Activated CD8-positive, alpha-beta memory T cell treated with anti-CD3 and anti-CD28 coated beads for 48 hours (primary cell): ENCODE measurements around the gene LGR6.
"Not testable (repeated sequence)": the region's sequence is repeated elsewhere in the genome, so short reads cannot be mapped to it uniquely, and the experiment has no call there.

Experiments
- DNase-seq, 3 experiments: peaks; one replicate each; pipeline ENCODE4 v3.0.0-alpha.2; 2020; ENCODE audit warnings: low read depth in 2 of 3, low spot score in 2 of 3

LGR6 gene

DNA sequence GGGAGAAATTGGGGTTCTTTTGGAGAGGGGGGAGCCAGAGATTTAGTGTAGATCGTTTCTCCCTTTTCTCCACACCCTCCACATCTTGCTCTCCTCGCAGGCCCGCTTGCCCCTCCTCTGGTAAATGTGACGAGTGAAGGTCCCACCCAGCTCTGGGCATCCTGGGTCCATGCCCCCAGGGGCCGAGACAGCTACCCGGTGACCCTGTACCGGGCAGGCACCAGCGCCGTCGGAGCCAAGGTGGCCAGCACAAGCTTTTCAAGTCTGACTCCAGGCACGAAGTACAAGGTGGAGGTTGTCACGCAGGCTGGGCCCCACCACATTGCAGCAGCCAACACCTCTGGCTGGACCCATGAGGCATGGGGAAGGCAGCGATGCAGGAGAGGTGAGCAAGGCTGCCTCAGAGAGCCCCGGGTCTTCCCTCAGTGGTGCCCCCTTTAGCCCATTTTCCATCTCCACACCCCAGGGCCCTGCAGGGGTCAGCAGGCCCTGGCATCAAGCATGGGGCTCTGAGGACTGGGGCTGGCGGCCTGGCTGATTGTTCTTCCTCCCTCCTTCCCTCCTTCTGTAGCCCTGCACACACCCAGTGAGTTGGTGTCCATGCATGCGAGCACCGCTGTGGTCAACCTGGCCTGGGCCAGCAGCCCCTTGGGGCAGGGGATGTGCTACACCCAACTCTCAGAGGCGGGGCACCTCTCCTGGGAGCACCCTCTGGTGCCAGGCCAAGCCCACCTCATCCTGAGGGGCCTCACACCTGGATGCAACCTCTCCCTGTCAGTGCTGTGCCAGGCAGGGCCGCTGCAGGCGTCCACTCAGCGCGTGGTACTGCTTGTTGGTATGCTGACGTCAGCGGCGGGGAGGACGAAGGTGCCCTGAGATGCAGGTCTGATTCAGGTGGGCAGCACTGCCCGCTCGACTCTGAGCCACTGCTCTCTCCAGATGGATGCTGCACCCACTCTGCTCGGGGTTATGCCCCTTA lies 16.4 kb upstream of the LGR6 start:
- DNase-seq: no peak

DNA sequence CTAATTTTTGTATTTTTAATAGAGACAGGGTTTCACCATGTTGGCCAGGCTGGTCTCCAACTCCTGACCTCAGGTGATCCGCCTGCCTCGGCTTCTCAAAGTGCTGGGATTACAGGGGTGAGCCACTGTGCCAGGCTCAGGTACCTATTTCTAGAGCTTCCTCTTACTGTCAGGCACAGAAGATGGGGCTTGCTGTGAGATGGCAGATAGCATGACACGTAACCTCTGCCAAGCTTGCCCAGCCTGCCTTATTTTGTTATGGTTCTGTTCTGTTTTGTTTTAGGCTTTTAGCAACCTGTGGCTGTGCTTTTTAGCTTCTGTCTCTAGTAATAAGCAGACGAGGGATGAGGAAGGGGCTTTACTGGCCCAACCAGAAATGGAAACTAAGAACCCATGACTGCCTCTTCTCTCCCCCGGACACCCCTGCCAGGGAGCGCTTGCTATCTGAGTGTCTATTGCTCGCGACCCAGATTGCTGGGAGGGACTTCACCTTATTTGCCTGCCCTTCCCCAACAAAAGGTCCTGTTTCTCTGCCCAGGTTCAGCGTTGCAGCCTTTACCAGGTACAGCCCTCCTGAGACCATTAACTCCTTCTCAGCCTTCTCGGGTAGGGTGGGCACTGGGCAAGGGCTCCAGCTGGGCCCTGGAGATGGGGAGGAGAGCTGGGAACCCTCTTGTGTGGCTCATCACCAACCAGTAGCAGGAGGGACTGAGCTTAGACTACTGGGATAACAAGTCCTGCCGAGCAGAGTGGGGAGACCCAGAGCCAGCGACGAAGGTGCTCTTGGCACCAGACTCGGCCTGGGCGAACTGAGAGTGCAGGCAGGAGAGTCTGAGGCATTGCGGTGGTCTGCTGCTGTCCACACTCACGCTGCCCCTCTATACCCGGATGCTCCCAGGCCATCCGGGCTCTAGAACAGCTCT lies 13.5 kb upstream of the LGR6 start:
- DNase-seq: no peak

DNA sequence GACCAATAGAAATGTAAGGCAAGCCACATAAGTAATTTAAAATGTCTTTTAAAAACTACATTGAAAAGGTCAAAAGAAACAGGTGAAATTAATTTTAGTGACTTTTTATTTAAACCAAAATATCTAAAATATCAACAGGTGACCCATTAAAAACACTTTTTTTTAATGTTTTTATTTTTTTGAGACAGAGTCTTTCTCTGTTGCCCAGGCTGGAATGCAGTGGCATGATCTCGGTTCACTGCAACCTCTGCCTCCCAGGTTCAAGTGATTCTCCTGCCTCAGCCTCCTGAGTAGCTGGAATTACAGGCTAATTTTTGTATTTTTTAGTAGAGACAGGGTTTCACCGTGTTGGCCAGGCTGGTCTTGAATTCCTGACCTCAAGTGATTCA lies 12.9 kb upstream of the LGR6 start:
- DNase-seq: not testable (repeated sequence)

DNA sequence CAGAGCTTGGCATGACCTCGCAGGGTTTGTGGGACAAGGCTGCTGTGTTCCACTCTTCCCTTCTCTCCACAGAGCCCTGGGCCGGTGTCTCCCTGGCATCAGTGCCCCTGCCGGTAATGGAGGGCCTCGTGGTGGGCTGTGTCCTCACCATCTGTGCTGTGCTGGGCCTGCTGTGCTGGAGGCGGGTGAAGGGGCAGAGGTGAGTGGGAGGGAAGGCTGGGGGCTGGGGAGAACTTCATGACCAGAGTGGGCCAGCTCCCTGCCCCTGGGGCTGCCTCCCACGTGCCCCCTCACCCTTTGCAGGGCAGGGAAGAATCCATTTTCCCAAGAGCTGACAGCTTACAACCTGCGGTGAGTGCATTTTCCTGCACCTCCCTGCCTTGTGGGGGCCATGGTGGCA lies 12.0 kb upstream of the LGR6 start:
- DNase-seq: no peak

DNA sequence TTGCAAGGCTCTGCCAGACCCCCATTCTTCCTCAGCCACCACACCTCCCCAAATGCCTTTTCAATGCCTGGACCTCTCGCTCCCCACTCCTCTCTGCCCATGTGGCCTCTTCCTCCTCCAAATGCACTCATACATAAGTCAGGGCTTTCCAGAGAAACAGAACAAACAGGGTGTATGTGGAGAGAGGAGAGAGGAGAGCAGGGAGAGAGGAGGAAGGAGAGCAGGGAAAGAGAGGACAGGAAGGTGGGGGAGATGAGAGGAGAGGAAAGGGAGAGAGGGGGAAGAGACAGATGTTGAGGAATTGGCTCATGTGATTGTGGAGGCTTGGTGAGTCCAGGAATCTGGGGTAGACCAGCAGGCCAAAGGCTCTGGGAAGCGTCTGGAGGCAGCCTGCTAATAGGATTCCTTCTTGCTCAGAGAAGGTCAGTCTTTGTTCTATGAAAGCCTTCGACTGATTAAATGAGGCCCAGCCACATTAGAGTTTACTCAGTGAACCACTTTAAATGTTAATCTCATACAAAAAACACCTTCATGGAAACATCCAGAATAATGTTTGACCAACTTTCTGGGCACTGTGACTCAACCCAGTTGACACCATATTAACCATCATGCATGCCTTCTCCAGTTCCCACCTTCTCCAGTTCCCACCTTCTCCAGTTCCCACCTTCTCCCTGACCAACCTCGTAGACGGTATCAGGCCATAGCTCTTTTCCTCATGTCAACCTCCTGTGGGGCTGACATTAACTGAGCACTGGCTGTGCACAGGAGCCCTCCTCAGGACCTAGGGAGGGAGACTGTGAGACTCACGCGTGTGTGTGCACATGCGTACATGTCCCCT lies 11.3 kb upstream of the LGR6 start:
- DNase-seq: no peak

DNA sequence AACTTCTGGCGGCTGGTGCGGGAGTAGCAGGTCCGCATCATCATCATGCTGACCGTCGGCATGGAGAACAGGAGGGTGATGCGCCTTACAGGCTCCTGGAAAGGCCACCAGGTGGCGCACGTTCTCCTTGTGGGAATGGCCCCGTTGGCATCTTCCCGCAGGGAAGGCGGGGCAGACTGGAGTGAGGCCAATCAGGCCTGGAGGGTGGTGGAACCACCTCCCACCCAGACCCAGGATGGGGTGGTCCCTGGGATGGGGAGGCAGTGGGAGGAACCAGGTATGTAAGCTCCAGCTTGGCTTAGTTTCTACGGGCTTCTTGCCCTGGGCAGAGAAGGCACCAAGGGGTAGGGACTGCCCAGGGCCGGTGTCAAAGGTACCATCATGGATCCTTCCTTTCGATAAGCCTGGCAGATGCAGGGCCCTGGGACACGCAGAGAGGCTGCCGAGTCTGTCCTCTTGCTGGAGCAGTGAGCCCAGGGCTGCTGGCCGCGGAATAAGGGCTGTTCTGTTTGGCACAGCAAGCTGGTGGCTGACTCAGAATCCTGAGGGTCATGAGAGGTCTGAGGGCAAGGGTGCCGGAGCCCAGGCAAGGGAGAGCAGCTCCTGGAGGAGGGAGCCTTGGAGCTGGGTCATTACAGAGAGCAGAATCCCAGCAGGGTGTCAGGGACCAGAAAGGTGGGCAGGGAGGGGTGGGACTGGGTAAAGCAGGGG lies 8.7 kb upstream of the LGR6 start:
- peak in 2 of 3 experiments; percentile 55 to 59 for DNase-seq

DNA sequence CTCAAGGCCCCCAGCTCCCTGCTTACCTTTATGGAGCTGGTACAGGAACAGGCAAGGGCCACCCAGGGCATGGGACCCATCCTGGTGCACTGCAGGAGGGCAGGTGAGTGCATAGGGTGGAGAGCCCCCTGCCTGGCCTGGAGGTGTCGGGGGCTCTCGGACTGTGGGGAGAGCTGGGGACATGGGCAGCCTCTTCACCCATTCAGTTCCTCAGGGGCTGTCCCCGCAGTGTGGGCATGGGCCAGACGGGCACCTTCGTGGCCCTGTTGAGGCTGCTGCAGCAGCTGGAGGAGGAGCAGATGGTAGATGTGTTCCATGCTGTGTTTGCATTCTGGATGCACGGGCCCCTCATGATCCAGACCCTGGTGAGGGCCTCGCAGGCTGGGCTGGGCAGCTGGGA lies 7.3 kb upstream of the LGR6 start:
- no peak for DNase-seq

DNA sequence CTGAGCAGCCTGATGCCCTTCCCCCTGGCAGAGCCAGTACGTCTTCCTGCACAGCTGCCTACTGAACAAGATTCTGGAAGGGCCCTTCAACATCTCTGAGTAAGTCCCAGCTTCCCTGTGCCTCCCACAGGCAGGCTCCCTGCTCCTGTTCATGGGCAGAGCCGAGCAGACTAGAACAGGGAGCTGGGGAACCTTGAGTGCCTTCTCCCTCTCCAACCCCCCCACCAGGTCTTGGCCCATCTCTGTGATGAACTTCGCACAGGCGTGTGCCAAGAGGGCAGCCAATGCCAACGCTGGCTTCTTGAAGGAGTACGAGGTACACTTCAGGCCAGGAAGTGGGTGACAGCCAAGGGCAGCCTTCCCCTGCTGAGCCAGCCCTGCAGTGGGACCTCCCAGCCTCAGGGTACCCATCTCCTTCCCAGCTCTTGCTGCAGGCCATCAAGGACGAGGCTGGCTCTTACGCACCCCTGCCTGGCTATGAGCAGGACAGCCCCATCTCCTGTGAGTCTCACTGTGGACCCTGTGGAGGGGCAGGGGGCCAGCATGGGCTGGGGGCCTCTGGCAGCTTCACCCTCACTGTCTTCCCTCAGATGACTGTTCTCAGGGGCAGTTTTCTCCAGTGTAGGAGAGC lies 6.4 kb upstream of the LGR6 start:
- DNase-seq: no peak

DNA sequence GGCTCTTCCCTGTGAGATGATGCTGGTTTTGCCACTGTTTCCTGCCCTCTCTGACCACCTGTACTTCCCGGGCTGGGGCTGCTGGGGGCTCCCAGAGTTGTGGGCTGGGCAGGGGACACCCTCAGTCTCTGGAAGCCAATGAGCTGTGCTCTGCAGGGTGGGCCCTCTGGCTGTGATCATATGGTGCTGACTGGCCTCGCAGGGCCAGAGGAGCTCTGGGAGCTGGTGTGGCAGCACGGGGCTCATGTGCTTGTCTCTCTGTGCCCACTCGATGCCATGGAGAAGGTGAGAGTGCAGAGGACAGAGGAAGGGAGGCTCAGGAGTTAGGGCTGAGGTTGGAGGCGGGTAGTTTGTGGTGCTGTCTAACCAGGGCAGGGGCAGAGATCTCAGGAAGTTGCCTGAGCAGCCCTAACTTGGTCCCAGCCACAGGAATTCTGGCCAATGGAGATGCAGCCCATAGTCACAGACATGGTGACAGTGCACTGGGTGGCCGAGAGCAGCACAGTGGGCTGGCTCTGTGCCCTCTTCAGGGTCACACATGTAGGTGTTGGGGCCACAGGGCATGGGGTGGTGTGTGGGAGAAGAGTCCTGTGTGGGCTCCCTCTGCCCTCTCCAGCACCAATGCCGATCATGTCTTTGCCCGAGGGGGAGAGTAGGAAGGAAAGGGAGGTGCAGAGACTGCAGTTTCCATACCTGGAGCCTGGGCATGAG lies 5.7 kb upstream of the LGR6 start:
- no peak for DNase-seq

DNA sequence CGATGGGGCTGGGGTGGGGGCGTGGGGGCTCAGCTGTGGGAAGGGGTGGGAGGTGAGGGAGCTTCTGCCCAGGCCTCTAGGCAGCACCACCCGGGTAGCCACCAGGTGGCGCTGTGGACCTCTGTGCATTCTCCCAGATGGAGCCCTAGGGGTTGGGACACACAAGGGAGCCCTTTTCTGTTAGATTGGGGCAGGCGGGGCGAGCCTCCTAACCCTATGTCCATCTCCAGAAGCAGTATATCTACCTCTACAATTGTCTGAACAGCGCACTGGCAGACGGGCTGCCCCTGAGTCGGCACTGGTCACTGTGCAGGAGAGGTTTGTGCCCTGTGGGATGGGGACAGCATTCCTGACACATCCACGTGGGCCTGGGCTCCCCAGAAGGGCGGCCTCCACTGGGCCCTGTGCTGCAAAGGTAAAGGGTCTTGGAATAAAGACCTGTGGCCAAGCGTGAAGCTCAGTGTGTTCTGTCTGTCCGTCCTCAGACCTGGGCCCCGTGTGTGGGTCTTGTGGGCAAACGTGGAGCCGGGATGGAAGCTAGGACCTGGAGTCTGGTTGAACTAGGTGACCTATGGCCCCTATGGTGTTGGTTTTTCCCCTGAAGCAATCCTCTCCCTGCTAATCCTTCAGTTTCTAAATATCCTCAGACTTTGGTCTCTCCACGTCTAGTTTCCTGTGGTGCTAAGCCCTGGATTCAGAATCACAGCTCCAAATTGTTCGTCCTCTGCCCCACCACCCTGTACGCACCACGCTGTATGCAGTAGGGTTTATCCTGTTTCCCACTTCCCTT lies 4.4 kb upstream of the LGR6 start:
- DNase-seq: peak; percentile 47 to 85 (median 79)

DNA sequence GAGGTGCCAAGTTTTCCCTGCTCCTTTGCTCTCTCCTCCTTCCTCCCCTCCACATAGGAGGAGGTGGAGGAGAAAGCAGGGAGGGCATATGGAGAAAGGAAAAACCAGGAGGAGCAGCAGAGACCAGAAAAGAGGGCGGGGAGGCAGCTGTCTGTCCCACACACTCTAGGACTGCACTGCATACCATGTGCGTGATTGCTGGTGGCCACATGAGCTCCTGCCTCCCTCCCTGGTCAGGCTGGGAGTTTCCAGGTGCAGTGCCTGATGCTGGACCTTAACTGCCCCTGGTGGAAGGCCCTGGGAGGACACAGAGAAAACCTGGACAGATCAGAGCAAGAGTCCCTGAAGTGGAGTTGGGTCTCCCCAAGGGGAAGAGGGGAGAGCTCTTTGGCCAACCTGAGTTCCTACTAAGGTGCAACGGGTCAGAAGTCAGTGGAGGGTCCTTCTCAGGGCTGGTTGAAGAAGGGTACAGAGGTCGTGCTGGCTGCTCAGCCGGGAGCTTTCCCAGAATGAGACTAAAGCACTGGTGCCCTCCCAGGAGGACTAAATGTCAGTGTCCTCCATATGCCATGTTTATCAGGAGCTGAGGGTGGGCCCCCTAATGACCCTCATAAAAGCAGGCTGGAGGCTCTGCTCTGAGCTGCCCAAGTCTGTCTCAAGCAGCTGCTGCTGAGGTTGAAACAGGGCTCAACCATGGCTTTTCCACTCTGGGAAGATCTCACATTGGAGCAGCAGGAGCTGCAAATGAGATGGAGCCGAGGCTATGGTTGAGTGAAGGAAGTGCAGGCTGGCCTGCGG lies 3.5 kb upstream of the LGR6 start:
- no peak for DNase-seq

DNA sequence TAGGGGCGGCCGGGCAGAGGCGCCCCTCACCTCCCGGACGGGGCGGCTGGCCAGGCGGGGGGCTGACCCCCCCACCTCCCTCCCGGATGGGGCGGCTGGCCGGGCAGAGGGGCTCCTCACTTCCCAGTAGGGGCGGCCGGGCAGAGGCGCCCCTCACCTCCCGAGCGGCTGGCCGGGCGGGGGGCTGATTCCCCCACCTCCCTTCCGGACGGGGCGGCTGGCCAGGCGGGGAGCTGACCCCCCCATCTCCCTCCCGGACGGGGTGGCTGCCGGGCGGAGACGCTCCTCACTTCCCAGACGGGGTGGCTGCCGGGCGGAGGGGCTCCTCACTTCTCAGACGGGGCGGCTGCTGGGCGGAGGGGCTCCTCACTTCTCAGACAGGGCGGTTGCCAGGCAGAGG lies 2.2 kb upstream of the LGR6 start:
- not testable (repeated sequence) for DNase-seq

DNA sequence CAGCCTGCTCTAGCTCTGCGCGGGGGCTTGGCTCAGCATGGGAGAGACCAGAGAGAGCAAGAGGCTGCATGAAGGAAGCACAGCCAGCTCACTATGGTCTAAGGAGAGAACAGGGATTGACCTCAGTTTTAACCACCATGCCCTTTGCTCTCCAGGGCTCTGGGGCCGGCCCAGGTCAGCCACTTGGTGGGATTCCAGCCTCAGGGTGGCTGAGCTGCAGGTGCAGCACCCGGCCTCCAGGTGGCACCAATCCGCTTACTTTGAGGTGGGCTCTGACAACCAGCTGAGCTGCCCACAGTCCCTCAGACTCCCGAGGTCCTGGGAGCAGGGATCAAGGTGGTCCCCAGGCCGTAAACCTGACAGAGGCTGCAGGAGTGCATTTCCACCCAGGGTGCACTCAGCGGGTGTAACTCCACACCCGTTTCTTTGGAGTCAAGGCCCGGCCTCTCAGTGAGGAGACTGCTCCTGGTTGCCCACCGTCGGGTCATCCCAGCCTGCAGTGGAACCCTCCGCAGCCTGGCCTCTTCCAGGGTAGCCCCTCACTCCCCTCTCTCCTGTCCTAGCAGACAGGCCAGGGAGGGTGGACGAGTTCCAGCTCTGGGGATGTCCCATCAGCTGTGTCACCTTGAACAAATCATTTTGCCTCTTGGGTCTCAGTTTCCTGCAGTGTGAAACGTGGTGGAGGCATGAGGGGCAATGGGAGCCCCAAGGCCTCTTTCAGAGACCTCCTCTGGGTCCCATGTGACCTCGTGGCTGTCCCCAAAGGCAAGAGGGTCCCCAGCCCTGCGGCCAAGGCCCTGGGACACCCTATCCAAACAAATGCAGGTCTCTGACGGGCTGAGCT lies 607 bp upstream of the LGR6 start:
- DNase-seq: peak in 2 of 3 experiments; percentile 15 to 40

DNA sequence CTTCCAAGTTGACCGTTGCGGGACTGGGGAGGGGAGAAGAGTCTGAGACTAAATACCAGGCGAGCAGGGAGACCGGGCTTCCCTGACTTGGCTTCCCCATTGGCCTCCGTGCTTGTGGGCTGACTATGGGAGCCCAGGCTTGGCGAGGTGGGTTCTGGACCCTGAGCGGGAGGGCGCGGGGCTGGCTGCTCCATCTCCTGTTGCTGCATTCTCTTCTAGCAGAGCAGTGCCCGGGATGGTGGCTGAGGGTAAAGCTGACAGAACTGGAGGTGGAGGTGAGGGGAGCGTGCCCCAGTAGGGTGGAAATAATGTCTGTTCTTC lies 689 bp downstream of the LGR6 start:
- DNase-seq: no peak

DNA sequence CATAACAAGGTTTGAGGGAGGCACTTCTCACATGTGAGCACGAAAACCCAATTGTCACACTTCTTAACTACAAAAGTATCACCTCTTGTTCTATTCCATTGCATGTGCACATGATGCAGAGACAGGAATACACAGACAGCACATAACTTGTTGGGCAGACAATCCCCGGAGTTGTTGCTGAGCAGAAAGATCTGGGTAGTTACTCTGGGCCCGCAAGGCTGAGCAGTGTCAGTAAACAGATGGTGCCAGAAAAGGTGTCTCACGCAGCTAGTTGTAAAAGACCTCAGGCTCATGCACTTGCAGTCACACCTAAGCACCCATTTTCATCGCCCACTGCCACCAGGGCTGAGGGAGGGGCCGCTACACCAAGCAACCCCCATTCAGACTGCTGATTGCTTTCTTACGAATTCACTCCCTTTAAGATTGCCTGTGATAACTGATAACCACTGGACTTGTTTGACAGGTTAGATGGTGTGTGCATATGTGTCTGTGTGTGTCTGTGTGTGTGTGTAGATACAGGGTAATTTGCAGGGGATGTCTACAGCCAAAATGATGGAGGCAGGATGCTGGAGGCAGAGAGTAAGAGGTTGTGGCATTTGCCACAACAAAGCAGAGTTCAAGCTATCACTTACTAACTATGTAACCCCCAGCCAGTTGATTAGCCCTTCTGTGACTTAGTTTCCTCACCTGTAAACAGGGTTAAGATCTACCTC lies 4.2 kb downstream of the LGR6 start:
- DNase-seq: no peak

DNA sequence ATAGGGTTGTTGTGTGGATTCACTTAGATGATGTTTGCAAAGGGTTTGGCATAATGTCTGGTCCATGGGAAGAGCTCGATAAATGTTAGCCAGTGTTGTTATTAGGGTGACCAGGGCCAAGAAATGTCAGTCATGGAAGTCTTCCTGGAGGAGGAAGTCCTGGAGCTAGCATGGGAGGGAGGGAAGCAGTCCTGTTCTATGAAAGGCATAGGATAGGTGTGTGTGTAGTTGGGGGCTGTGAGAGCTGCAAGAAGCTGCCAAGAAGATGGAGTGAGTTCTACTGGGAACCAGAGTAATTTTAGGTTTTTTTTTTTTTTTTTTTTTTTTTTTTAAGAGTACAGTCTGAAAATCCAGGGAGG lies 4.7 kb downstream of the LGR6 start:
- no peak for DNase-seq
